Left ventricle myocardium inferior (tissue), 1 donor: ENCODE data around the gene ARAP2. TPM values are rescaled to one million over a fixed set of nuclear protein-coding genes. Genes with fewer than 3 reads are reported as not detected.
"Not testable (repeated sequence)": the region's sequence is repeated elsewhere in the genome, so short reads cannot be mapped to it uniquely, and the experiment has no call there.

Source experiments
- DNase-seq: peaks from one replicate; pipeline ENCODE4 v3.0.0-alpha.2; 2020
- H3K27ac ChIP-seq: fragments of 200-600 bp; replicated peaks from 2 replicates; pipeline ENCODE4 v1.8.0; 2021
- H3K27me3 ChIP-seq: fragments of 200-600 bp; 2 replicates; pipeline ENCODE4 v1.8.0; 2021; ENCODE audit warnings: low read depth
- H3K36me3 ChIP-seq: fragments of 200-600 bp; 2 replicates; pipeline ENCODE4 v1.8.0; 2021
- H3K4me1 ChIP-seq: fragments of 200-600 bp; 2 replicates; pipeline ENCODE4 v1.8.0; 2021
- H3K4me3 ChIP-seq: fragments of 200-600 bp; 2 replicates; pipeline ENCODE4 v1.8.0; 2021; ENCODE audit warnings: mild to moderate bottlenecking, moderate library complexity
- H3K9me3 ChIP-seq: fragments of 200-600 bp; replicated peaks from 2 replicates; pipeline ENCODE4 v1.8.0; 2021
- intact Hi-C: fragments of 100-400 bp; cut with micrococcal nuclease; formaldehyde crosslinking; loops from one replicate; pipeline ENCODE4 v1.11.0; 2022
- total RNA-seq: library from RNA; stranded (reverse); fragmentation: NEBNext Ultra II Directional; extraction: Animal tissue kit (Norgen Biotek cat#: 25700); gene quantifications from one replicate; pipeline ENCODE4 v1.2.1, GENCODE V29; 2021
- TF ChIP-seq, protein P1 (sequence below): fragments of 200-600 bp; IDR thresholded peaks from 2 replicates; pipeline ENCODE4 v1.8.0; 2021; ENCODE audit warnings: antibody characterized with exemption, mild to moderate bottlenecking, borderline replicate concordance
- donor health status: DM: no; HTN: yes; CAD: no; lungs with severe emphysema.

ARAP2 gene
- total RNA-seq, 1 donor from 2014 or later, result 2.9 TPM

DNA sequence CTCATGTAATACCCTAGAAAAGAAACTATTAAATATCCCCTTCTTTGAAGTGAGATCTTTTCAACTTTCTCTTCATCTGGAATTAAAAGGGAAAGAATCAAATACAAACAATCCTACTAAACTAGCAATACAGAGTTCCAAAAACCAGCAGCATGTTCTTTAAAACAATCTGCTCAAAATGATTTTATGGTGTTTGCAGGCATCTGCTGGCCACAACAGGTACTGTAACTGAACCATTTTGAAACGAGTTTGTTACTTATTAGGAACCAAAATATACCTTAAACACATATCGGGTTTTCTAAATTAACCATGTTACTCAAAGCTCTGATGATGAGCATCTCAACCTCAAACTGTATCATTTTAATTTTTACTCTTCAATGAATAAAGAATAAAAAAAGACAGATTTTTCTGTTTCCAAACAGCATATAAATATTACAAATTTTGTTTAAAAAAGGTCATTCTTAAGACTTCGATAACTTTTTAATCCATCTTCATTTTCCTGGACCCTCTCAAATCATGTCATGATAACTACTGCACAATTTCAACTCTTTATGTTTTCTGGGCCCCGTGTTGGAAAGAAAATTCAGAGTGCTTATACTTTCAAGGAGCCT lies 56.5 kb downstream of the ARAP2 start:
- Histone ChIP-seq H3K27ac (no peak overlapping the region), H3K27me3 (no peaks in the 10 kb centered on the region), H3K4me1 (no peaks in the 10 kb centered on the region), H3K36me3 (no peaks in the 10 kb centered on the region), H3K4me3 (no peak overlapping the region), H3K9me3 (no peaks in the 10 kb centered on the region)
- TF ChIP-seq, protein P1, sequence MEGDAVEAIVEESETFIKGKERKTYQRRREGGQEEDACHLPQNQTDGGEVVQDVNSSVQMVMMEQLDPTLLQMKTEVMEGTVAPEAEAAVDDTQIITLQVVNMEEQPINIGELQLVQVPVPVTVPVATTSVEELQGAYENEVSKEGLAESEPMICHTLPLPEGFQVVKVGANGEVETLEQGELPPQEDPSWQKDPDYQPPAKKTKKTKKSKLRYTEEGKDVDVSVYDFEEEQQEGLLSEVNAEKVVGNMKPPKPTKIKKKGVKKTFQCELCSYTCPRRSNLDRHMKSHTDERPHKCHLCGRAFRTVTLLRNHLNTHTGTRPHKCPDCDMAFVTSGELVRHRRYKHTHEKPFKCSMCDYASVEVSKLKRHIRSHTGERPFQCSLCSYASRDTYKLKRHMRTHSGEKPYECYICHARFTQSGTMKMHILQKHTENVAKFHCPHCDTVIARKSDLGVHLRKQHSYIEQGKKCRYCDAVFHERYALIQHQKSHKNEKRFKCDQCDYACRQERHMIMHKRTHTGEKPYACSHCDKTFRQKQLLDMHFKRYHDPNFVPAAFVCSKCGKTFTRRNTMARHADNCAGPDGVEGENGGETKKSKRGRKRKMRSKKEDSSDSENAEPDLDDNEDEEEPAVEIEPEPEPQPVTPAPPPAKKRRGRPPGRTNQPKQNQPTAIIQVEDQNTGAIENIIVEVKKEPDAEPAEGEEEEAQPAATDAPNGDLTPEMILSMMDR, result peak; percentile 46
- no peak for DNase-seq
- intact Hi-C loops, result no loop called here

DNA sequence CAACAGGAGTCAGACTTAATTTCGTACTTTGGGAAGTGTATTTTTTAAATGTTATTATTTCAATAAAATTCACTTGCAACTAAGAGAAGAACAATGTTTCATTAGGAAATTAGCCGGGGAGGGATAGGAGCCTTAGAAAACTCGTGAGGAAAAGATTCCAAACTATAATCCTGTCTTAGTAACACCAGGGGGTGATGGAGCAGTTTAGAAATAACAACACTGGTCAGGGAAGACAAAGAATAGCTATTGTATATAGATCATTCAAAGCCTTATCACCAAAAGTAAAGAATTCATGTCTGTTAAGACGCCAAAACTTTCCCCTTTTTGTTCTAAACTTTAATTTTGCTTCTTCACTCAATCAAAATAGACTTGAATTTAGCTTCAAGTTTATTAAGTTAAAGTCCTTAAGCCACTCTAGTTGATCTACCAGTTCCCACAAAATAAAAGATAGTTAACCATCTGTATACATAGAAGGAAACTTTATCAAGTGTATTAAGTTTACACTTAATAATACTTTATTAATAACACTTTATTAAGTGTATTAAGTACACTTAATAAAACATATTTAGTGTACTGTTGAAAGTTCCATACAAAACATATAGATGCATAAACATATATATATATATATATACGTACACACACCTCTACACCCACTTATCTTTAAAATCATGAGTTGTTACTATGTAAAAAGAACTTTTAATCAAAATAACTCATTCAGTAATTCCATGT lies 60.5 kb downstream of the ARAP2 start:
- no peak overlapping the region for H3K27ac ChIP-seq
- intact Hi-C loops, result no loop called here
- no peak for DNase-seq
- TF ChIP-seq, protein P1, result no peak
- no peaks in the 10 kb centered on the region for H3K36me3 ChIP-seq
- H3K9me3 ChIP-seq, result no peaks in the 10 kb centered on the region
- H3K4me1 ChIP-seq, result no peaks in the 10 kb centered on the region
- H3K4me3 ChIP-seq, result no peak overlapping the region
- H3K27me3 ChIP-seq, result no peaks in the 10 kb centered on the region

DNA sequence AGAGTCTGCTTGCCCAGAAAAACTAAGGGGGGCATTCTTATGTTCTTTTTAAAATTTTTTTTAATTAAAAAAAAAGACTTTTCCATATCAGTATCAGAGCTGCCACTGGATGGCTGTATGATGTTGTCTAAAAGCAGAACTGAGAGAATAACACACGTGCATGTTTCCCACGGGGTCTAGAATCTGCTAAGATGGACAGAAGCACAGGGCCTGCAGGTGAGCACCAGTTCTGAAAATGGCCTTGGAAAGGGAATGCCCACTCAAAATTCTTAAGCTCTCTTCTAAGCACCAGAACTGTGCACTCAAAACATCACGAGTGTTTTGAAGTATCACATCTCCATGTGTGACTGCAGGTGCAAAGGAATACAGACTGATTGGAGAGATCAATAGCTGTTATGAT lies 61.1 kb downstream of the ARAP2 start:
- H3K4me3 ChIP-seq, result no peak overlapping the region
- intact Hi-C loops, result no loop called here
- H3K27ac ChIP-seq, result no peak overlapping the region
- H3K4me1 ChIP-seq, result no peaks in the 10 kb centered on the region
- TF ChIP-seq, protein P1, result no peak
- H3K36me3 ChIP-seq, result no peaks in the 10 kb centered on the region
- H3K27me3 ChIP-seq, result no peaks in the 10 kb centered on the region
- H3K9me3 ChIP-seq, result no peaks in the 10 kb centered on the region
- no peak for DNase-seq

DNA sequence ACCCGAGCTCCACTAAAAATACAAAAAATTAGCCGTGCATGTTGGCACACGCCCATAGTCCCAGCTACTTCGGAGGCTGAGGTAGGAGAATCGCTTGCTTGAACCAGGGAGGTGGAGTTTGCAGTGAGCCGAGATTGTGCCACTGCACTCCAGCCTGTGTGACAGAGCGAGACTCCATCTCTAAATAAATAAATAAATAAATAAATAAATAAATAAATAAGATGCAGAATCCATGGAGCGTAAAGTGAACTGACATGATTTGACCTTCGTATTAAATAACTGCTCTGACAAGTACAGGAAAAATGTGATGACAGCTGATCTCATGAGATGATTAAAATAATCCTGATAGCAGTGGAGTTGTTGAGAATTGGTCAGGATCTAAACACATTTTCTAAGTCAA lies 62.0 kb downstream of the ARAP2 start:
- H3K27ac ChIP-seq, H3K27me3 ChIP-seq, H3K4me1 ChIP-seq, H3K4me3 ChIP-seq, DNase-seq, H3K36me3 ChIP-seq, H3K9me3 ChIP-seq, intact Hi-C loops: not testable (repeated sequence)

DNA sequence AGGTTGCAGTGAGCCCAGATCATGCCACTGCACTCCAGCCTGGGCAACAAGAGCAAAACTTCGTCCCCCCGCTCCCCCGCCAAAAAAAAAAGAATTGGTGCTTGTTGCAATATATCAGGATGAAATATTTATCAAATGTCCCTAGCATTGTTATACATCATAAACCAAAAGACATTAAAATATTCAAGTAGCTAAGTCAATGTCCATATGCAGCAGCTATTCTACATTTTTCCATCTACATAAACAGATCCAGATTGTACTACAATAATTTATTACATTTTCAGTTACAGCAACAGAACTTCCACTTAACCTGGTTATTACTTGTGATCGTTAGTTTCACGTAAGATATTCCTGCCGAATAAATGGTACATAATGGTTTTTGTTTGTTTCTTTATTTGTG lies 64.1 kb downstream of the ARAP2 start:
- Histone ChIP-seq H3K9me3 (no peaks in the 10 kb centered on the region), H3K4me3 (no peak overlapping the region), H3K36me3 (no peaks in the 10 kb centered on the region), H3K27me3 (no peaks in the 10 kb centered on the region), H3K27ac (no peak overlapping the region), H3K4me1 (no peaks in the 10 kb centered on the region)
- intact Hi-C loops, result no loop called here
- no peak for DNase-seq
- TF ChIP-seq, protein P1, result no peak

DNA sequence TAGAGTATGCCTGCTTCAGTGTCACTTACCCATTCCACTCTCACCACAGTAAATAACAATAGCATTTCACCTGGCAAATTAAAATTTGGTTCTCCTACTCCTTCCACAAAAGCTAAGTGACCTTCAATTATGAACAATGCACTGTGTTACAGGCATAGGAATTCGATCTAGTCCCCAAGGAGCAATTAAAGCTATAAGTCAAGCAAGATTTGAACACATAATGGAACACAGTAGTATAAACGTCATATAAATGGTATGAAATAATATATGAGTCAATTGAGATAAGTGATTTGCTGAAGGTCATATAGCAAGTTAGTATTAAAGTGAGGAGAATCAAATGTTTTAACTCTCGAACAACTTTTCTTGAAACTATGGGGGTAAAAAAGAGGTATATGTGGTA lies 65.8 kb downstream of the ARAP2 start:
- H3K4me1 ChIP-seq, result no peaks in the 10 kb centered on the region

More for the DNA sequence above, 65.8 kb downstream of the ARAP2 start:
- intact Hi-C loops, result no loop called here
- DNase-seq, result no peak
- H3K27ac ChIP-seq, result no peak overlapping the region
- H3K9me3 ChIP-seq, result no peaks in the 10 kb centered on the region
- H3K36me3 ChIP-seq, result no peaks in the 10 kb centered on the region
- TF ChIP-seq, protein P1, result no peak
- H3K4me3 ChIP-seq, result no peak overlapping the region
- no peaks in the 10 kb centered on the region for H3K27me3 ChIP-seq
